Liver (tissue), 9 donors: Measurements from ENCODE around the gene PTCRA. TPM values are rescaled to one million over a fixed set of nuclear protein-coding genes. Genes with fewer than 3 reads are reported as not detected.
A peak's percentile ranks its signal among the peaks of the same experiment; 100 is the strongest.

Experiments used
- DNase-seq: peaks from one replicate; pipeline ENCODE4 v3.0.0-alpha.2; 2017; ENCODE audit warnings: low spot score
- H3K27ac ChIP-seq, 2 donors: one replicate each; pipeline ENCODE4 v1.7.0; 2013; ENCODE audit warnings: inconsistent platforms in 2 of 2, low read length in 2 of 2, control low read depth in 1 of 2, low read depth in 1 of 2, mild to moderate bottlenecking in 1 of 2
- H3K27me3 ChIP-seq, 4 donors: one replicate each; pipeline versions ENCODE4 v1.6.1 to v1.7.0; 2013; ENCODE audit warnings: low read length in 3 of 4, inconsistent platforms in 1 of 4, mild to moderate bottlenecking in 1 of 4, moderate library complexity in 1 of 4; ENCODE audit not compliant: control insufficient read depth in 4 of 4, insufficient read depth in 4 of 4
- H3K36me3 ChIP-seq, 4 donors: one replicate each; pipeline versions ENCODE4 v1.6.1 to v1.7.0; 2013; ENCODE audit warnings: low read length in 3 of 4, mild to moderate bottlenecking in 3 of 4, low read depth in 1 of 4, moderate library complexity in 1 of 4; ENCODE audit not compliant: control insufficient read depth in 4 of 4, insufficient read depth in 3 of 4
- H3K4me1 ChIP-seq, 4 donors: one replicate each; pipeline versions ENCODE4 v1.6.1 to v1.7.0; 2013; ENCODE audit warnings: low read length in 3 of 4, mild to moderate bottlenecking in 3 of 4, moderate library complexity in 1 of 4; ENCODE audit not compliant: control insufficient read depth in 4 of 4, insufficient read depth in 4 of 4
- H3K4me3 ChIP-seq, 3 donors: one replicate each; pipeline versions ENCODE4 v1.6.1 to v1.7.0; 2013; ENCODE audit warnings: low read length in 3 of 3, control low read depth in 1 of 3, low read depth in 1 of 3, mild to moderate bottlenecking in 1 of 3
- H3K9ac ChIP-seq, 2 donors: one replicate each; pipeline ENCODE4 v1.7.0; 2013; ENCODE audit warnings: low read length in 2 of 2, mild to moderate bottlenecking in 2 of 2, moderate library complexity in 2 of 2, control low read depth in 1 of 2, low read depth in 1 of 2
- H3K9me3 ChIP-seq, 4 donors: one replicate each; pipeline versions ENCODE4 v1.6.1 to v1.7.0; 2013; ENCODE audit warnings: low read length in 3 of 4; ENCODE audit not compliant: control insufficient read depth in 4 of 4
- ATF3 ChIP-seq: IDR thresholded peaks from 2 replicates; pipeline ENCODE4 v1.6.1; 2016; ENCODE audit warnings: antibody characterized with exemption
- CTCF ChIP-seq: fragments of 150-350 bp; IDR thresholded peaks from 2 replicates; pipeline ENCODE4 v1.5.1; 2017; ENCODE audit warnings: improper control_type of control experiment, low read depth, low read length; ENCODE audit not compliant: missing input control
- EGR1 ChIP-seq, 2 donors: IDR thresholded peaks; 2 replicates each; pipeline ENCODE4 v1.6.1; 2016 to 2018; ENCODE audit warnings: antibody characterized with exemption in 2 of 2, low read depth in 2 of 2
- FOXA1 ChIP-seq: IDR thresholded peaks from 2 replicates; pipeline ENCODE4 v1.6.1; 2016; ENCODE audit warnings: antibody characterized with exemption
- FOXA2 ChIP-seq: IDR thresholded peaks from 2 replicates; pipeline ENCODE4 v1.6.1; 2016; ENCODE audit warnings: antibody characterized with exemption
- GABPA ChIP-seq, 2 donors: IDR thresholded peaks in 1 of 2; conservative IDR thresholded peaks in 1 of 2; 2 replicates each; pipeline ENCODE4 v1.6.1; 2016; ENCODE audit warnings: antibody characterized with exemption in 2 of 2, mild to moderate bottlenecking in 1 of 2, moderate library complexity in 1 of 2
- HNF4A ChIP-seq, 2 donors: conservative IDR thresholded peaks; 2 replicates each; pipeline ENCODE4 v1.6.1; 2016; ENCODE audit warnings: antibody characterized with exemption in 2 of 2, mild to moderate bottlenecking in 2 of 2
- HNF4G ChIP-seq: IDR thresholded peaks from 2 replicates; pipeline ENCODE4 v1.6.1; 2016; ENCODE audit warnings: antibody characterized with exemption
- JUND ChIP-seq, 2 donors: IDR thresholded peaks; 2 replicates each; pipeline ENCODE4 v1.6.1; 2016; ENCODE audit warnings: antibody characterized with exemption in 2 of 2
- MAX ChIP-seq: IDR thresholded peaks from 2 replicates; pipeline ENCODE4 v1.6.1; 2016; ENCODE audit warnings: antibody characterized with exemption
- NR2F2 ChIP-seq: IDR thresholded peaks from 2 replicates; pipeline ENCODE4 v1.6.1; 2016; ENCODE audit warnings: antibody characterized with exemption
- RAD21 ChIP-seq, 2 donors: IDR thresholded peaks; 2 replicates each; pipeline ENCODE4 v1.6.1; 2016; ENCODE audit warnings: antibody characterized with exemption in 2 of 2, mild to moderate bottlenecking in 2 of 2
- REST ChIP-seq: IDR thresholded peaks from 2 replicates; pipeline ENCODE4 v1.6.1; 2016; ENCODE audit warnings: antibody characterized with exemption, mild to moderate bottlenecking
- RXRA ChIP-seq, 2 donors: IDR thresholded peaks; 2 replicates each; pipeline ENCODE4 v1.6.1; 2017 to 2018; ENCODE audit warnings: antibody characterized with exemption in 2 of 2, mild to moderate bottlenecking in 1 of 2
- SP1 ChIP-seq: IDR thresholded peaks from 2 replicates; pipeline ENCODE4 v1.6.1; 2018; ENCODE audit warnings: antibody characterized with exemption, mild to moderate bottlenecking
- TAF1 ChIP-seq: conservative IDR thresholded peaks from 2 replicates; pipeline ENCODE4 v1.6.1; 2016; ENCODE audit warnings: antibody characterized with exemption, mild to moderate bottlenecking
- YY1 ChIP-seq: IDR thresholded peaks from 2 replicates; pipeline ENCODE4 v1.6.1; 2016; ENCODE audit warnings: antibody characterized with exemption, mild to moderate bottlenecking
- ZBTB33 ChIP-seq: IDR thresholded peaks from 2 replicates; pipeline ENCODE4 v1.6.1; 2016; ENCODE audit warnings: antibody characterized with exemption
- WGBS: extraction: QIAGEN DNeasy Blood & Tissue Kit; methylation state at CpG from one replicate; pipeline ENCODE4 v1.1.7; 2013; 5-methylcytosine and 5-hydroxymethylcytosine counted together
- polyA plus RNA-seq, 2 donors: library from polyadenylated mRNA; stranded (reverse) in 1 of 2; unstranded in 1 of 2; fragments of 200-250 nt in 1 of 2; fragments of >200 nt in 1 of 2; fragmentation: Nextera tagmentation in 1 of 2; extraction: Ambion mirVana in 1 of 2; gene quantifications; one replicate each; pipeline versions ENCODE4 v1.2.1 to v1.2.3, GENCODE V29; 2013 to 2015
- total RNA-seq, 2 donors: library from RNA; depleted of rRNA; stranded (reverse); fragments of >200 nt; gene quantifications; one replicate each; pipeline ENCODE4 v1.2.3, GENCODE V29; 2014
- donor health status: healthy.
- donor health status: healthy.
- donor health status: healthy.
- donor health status: healthy.
- donor health status: healthy.

Gene PTCRA
- total and polyA plus RNA-seq, 4 donors: 0.63 to 1.1 TPM; not detected in 2

- Histone ChIP-seq H3K4me1 (peaks cover 0 to 9% (median 1%) of the 10 kb centered on the region in 4 donors), H3K27ac (no peak overlapping the region), H3K27me3 (no peaks in the 10 kb centered on the region), H3K9ac (no peak overlapping the region), H3K36me3 (peaks cover 4 to 30% (median 18%) of the 10 kb centered on the region in 4 donors), H3K9me3 (no peaks in the 10 kb centered on the region), H3K4me3 (no peak overlapping the region)
- DNase-seq: no peak
- 86% methylated on average over 2 of the region's 2 CpGs for WGBS
- TF ChIP-seq YY1: no peak
- no peak for TF ChIP-seq RAD21 (IDR thresholded peaks at IDR 0.05)
- no peak for TF ChIP-seq JUND (IDR thresholded peaks at IDR 0.05)
- no peak for TF ChIP-seq EGR1 (IDR thresholded peaks at IDR 0.05; ENCODE audit: low read depth in 2 of 2)
Measured at GRCh38 chr6:42969431-42969830, 53.6 kb downstream of the PTCRA start.

GRCh38 chr6:42969934-42970333 lies 54.1 kb downstream of the PTCRA start:
- H3K9me3 ChIP-seq: no peaks in the 10 kb centered on the region
- peaks cover 0 to 9% (median 1%) of the 10 kb centered on the region in 4 donors for H3K4me1 ChIP-seq
- H3K9ac ChIP-seq: no peak overlapping the region
- no peak overlapping the region for H3K4me3 ChIP-seq
- H3K27me3 ChIP-seq: no peaks in the 10 kb centered on the region
- no peak overlapping the region for H3K27ac ChIP-seq
- 71% methylated on average over 4 of the region's 4 CpGs for WGBS
- DNase-seq: no peak
- peaks cover 4 to 25% (median 16%) of the 10 kb centered on the region in 4 donors for H3K36me3 ChIP-seq
- no peak for TF ChIP-seq SP1
- TF ChIP-seq HNF4A (conservative IDR thresholded peaks at IDR 0.05): peak; percentile 72 to 93
- TF ChIP-seq NR2F2: no peak
- peak; percentile 33 for TF ChIP-seq HNF4G

- no peak for DNase-seq
- H3K27ac ChIP-seq: no peak overlapping the region
- TF ChIP-seq REST: no peak
- no peak for TF ChIP-seq FOXA2
- no peak for TF ChIP-seq NR2F2
- no peak for TF ChIP-seq SP1
- no peak for TF ChIP-seq EGR1 (IDR thresholded peaks at IDR 0.05; ENCODE audit: low read depth in 2 of 2)
- no peak for TF ChIP-seq ATF3
- TF ChIP-seq ZBTB33: no peak
- TF ChIP-seq HNF4A (conservative IDR thresholded peaks at IDR 0.05): no peak
- no peak for TF ChIP-seq YY1
- no peak for TF ChIP-seq CTCF
- no peak for TF ChIP-seq JUND (IDR thresholded peaks at IDR 0.05)
- TF ChIP-seq FOXA1: no peak
- no peak for TF ChIP-seq MAX
- TF ChIP-seq RXRA (IDR thresholded peaks at IDR 0.05): no peak
- no peak for TF ChIP-seq TAF1
- TF ChIP-seq RAD21 (IDR thresholded peaks at IDR 0.05): no peak
- no peak for TF ChIP-seq HNF4G
- no peak for TF ChIP-seq GABPA (IDR thresholded peaks at IDR 0.05 in 1 of 2, conservative IDR thresholded peaks at IDR 0.05 in 1 of 2)
- no peak overlapping the region for H3K4me3 ChIP-seq
- H3K9ac ChIP-seq: no peak overlapping the region
- 90% methylated on average over 4 of the region's 4 CpGs for whole genome bisulfite sequencing
- no peaks in the 10 kb centered on the region for H3K9me3 ChIP-seq
- H3K4me1 ChIP-seq: peaks cover 0 to 9% (median 1%) of the 10 kb centered on the region in 4 donors
- peaks cover 4 to 14% (median 11%) of the 10 kb centered on the region in 4 donors for H3K36me3 ChIP-seq
- H3K27me3 ChIP-seq: no peaks in the 10 kb centered on the region
Measured at GRCh38 chr6:42970871-42971612, 55.2 kb downstream of the PTCRA start.
